AG08396 (cell line): ENCODE results near the gene ZNF746.
"Not testable (repeated sequence)": the region's sequence is repeated elsewhere in the genome, so short reads cannot be mapped to it uniquely, and the experiment has no call there.

ENCODE experiments used
- DNase-seq: peaks from one replicate; pipeline ENCODE4 v3.0.0; 2012; ENCODE audit warnings: low spot score, mixed read lengths

ZNF746 gene

DNA sequence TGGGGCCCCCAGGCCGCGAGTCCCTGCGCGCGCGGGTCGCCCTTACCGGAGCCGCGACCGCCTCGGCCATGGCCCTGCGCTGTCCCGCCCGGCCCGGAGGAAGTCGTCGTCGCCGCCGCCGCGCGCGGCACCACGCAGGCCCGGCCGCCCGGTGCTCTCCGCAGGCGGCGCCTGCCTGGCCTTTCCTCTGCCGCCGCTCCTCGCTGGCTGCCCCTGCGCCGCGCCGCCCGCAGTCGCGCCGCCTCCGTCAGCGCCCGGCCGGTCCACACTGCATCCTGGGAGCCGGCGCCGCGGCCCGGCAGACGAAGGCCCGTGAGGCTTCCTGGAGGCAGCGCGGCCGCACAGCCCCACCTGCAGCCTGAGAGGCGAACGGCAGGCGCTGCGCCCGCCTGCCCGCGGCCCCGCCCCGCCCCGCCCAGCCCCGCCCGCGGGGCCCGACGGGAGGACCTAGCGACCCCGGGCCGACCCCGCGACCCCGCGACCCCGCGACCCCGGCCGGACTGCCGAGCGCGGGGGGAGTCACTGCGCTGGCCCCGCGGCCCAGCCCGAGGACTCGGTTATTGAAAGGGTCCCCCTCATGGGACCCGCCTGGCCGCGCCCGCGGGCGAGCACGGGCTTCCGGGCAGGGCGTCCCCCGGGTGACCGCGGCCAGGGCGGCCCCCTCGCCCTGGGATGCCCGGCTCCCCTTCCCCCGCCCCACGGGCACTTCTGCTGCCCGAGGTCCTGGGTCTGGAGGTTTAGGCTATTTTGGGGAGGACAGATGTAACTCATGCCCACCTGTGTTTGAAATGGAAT is at the start of gene ZNF746:
TSS of gene ZNF746 (minus strand) at position 343 of the 795 bp plus-strand sequence. CDS start at position 70, 273 bp downstream.
- peak; percentile 96 for DNase-seq

DNA sequence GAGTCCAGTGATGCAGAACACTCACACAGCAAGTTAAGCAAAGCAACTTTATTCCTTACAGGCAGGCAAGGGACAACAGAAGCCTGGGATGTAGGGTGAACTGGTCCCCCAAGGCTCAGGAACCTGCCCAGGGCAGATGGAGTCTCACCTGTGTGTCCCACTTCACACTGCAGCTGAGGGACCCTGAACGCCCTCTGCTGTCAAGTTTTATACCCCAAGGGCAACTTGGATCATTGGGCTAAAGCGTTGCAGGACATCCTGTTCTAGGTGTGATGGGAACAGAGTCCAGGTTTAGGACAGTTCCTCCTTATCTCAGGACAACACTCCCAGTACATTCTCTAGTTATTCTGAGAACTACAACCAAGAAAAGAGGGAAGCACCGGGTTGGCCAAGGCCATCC is 49.5 kb upstream of the ZNF746 start:
- DNase-seq, result no peak

DNA sequence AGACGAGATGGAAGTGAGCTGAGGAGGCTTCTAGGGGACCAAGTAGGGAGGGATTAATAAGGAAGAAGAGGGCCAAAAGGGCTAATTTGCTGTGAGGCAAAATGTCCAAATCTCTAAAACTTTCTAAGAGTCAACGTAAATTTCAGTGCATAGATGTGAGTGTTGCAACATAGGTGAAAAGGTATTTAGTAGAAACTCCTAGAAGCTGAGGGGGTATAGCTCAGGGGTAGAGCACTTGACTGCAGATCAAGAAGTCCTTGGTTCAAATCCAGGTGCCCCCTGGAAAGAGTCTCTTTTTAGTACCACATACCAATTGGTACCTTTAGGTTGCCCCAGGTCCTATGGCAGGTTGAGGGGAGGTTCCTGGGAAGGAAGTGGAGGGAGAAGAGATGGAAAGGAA is 48.7 kb upstream of the ZNF746 start:
- DNase-seq, result no peak

DNA sequence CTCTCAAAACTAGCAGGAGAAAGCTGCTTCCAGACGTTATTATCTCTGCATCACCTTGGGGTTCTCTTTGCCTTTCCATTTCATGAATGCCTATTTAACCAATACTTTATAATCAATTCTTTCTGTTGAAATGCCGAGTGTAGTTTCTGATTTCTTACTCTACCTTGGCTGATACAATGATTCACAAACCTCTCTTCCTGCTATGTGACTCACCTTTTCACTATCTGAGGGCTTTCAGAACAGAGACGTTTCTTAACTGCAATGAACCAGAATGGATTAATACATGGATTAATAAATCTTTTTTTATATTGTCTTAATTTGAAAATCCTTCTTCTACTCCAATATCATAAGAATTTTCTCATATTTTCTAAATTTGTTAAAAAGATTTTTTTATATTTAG is 46.4 kb upstream of the ZNF746 start:
- no peak for DNase-seq

- no peak for DNase-seq
Measured at GRCh38 chr7:149532654-149533053, 35.0 kb upstream of the ZNF746 start.

DNA sequence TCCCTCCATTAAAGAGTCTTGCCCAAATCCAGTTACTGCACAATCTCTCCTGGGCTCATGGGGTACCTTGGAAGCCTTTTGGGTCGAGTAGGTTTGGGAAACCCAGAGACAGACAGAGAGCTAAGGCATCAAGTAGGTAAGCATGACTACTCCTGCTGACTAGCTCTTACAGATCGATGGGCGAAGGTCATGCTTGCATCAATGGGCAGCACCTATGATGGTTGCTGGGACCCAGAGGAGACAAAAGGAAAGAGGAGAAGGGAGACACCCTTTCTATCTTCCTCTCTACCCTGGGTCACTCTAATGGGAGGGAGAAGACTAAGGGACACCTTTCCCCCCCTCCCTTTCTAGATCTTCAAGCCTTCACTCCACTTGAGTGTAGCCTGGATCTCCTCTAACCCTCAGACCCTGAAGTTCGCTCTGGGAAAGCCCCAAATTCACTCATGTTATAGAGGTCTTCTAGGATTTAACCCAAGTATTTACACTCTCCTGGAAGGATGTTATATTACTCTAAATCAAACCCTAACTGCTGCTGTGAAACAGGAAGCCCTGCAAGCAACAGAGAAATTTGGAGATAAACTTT is 31.6 kb upstream of the ZNF746 start:
- DNase-seq, result no peak

GRCh38 chr7:149527414-149527813 is 29.8 kb upstream of the ZNF746 start:
- DNase-seq, result no peak

DNA sequence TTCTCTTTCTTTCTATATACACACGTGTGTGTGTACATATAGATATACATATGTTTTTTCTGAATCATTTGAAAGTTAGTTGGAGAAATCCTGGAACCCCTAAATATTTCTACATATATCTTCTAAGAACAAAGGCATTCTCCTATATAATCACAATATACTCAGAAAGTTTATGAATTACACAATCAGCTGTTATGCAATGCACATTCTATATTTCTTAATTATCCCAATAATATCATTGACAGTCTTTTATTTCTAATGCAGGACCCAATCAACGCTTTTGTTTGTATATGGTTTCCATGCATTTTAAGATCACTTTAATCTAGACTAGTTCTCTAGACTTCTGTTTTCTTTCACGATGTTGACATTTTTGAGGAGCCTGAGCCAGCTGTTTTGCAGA is 27.7 kb upstream of the ZNF746 start:
- DNase-seq, result no peak

- DNase-seq, result no peak
Measured at GRCh38 chr7:149524394-149524793, 26.8 kb upstream of the ZNF746 start.

DNA sequence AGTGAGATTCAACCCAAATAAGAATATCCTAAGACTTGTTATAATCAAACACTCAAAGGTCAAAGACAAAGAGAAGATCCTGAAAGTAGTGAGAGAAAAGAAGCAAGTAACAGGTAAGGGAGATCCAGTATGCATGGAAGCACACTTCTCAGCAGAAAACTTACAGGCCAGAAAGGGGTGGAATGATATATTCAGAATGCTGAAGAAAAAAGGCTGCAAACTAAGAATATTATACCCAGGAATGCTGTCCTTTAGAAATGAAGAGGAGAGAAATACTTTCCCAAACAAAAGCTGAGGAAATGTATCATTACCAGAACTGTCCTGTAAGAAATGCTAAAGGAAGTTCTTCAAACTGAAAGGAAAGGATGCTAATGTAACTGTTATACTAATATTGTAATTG is 12.6 kb upstream of the ZNF746 start:
- no peak for DNase-seq

GRCh38 chr7:149509774-149510173 is 12.2 kb upstream of the ZNF746 start:
- DNase-seq, result no peak

DNA sequence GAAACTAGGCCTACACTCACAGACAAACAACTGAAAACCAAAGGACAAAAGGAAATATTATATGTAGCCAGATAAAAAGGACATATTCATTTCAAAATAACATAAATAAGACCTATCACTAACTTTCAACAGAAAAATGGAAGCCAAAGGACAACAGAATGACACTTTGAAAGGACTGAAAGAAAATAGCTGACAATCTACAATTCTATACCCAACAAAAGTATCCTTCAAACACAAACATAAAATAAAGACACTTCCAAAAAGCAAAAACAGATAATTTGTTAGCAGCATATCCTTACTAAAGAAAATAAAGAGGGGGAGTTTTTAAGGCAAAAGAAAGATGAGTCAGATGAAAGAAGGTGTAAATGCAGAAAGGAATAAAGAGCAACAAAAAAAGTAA is 7.9 kb upstream of the ZNF746 start:
- no peak for DNase-seq

GRCh38 chr7:149501651-149502050 is 4.0 kb upstream of the ZNF746 start:
- no peak for DNase-seq

- no peak for DNase-seq
Measured at GRCh38 chr7:149500910-149501309, 3.3 kb upstream of the ZNF746 start.

GRCh38 chr7:149500201-149500600 is 2.6 kb upstream of the ZNF746 start:
- DNase-seq, result no peak

GRCh38 chr7:149498811-149499210 is 1.2 kb upstream of the ZNF746 start:
- DNase-seq, result no peak

- DNase-seq, result peak; percentile 55
Measured at GRCh38 chr7:149496642-149497391, 792 bp downstream of the ZNF746 start.

DNA sequence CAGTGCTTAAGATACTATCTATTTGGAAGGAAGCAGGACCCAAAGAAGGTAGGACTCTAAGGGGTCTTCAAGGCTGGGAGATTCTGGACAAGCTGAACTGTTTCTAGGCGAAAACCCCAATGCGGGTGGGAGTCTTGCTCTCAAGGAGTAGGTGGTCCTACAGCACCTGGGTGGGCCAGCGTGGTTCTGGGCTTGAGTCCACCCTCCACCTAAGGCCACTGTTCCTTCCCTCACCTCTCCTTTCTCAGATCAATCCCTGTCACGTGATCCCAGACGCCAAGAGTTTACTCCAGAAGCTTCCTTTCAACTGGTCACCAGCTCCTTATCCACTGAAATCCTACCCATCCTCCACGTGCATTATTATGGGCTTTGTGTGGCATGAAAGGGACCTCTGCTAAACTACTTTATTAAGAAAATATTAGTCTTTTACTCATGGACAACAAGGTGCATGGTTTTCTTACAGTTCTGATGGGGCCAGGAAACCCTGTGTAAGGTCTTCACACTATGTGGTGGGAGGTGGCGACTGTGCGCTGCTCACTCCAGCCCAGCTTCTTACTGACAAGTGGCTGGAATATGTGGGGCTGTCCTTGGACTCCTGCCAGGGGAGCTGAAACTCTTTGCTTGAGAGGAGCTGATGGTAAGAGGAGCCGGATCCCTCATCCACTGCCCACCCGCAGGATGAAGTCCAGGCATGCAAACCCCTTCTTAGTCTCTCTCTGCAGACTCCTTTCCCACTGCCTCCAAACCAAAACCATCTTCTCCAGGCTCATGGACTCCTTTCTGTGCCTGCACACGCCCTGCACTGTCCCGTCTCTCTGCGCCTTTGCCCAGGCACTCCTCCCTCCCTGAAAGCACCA is 1.6 kb downstream of the ZNF746 start:
- peak; percentile 46 for DNase-seq

DNA sequence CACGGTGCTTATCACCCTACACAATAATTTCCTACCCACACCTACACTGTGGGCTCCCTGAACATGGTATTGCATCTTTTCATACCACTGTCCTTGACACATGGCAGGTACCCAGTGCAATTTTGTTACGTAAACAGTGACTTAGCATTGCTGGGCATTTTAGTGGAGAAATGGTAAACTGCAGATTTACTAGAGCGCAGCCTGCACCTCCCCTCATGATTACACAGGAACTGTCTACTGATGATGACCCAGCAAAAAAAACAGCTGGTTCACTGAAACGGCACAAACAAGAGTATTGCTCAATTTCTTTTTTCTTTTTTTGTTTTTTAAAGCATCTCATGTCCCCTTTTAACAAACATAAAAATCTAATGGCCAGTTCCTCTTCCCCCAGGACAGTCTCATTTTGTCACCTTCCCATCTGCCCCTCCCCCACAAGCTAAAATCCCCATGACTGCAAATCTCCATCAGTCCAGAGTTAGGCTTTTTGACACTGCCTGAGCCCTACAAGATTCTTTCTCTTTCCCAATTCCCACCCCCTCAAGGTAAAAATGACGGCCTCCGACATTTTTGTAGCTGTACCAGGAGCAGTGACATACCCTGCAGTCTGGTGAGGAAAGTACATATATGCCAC is 2.8 kb downstream of the ZNF746 start:
- DNase-seq, result no peak

- not testable (repeated sequence) for DNase-seq
Measured at GRCh38 chr7:149493975-149494374, 3.6 kb downstream of the ZNF746 start.

- DNase-seq, result no peak
Measured at GRCh38 chr7:149493366-149493765, 4.2 kb downstream of the ZNF746 start.
